ENCODE measurements around the gene ENTPD1.

ENTPD1 gene

GRCh38 chr10:95739056-95739455, 16.9 kb upstream of the ENTPD1 start:
- no peak for DNase-seq (ENCODE audit: low spot score)
- Histone ChIP-seq H4K91ac (ENCODE audit: low read depth, low read length, poor library complexity) (no peak overlapping the region), H3K18ac (ENCODE audit: low read length) (no peak overlapping the region), H3K27me3 (ENCODE audit: control insufficient read depth in 3 of 3, insufficient read depth in 3 of 3, low read depth in 1 of 3, low read length in 3 of 3) (peaks cover 0 to 3% (median 0%) of the 10 kb centered on the region in 3 experiments), H4K8ac (ENCODE audit: low read depth, low read length) (no peak overlapping the region), H3K9ac (ENCODE audit: low read depth, low read length, poor library complexity) (no peak overlapping the region), H2BK5ac (ENCODE audit: low read length) (no peak overlapping the region), H2AK5ac (ENCODE audit: low read depth, low read length) (no peak overlapping the region), H2AFZ (ENCODE audit: low read length) (no peak overlapping the region), H2BK120ac (ENCODE audit: low read depth, low read length) (no peak overlapping the region), H3K14ac (ENCODE audit: low read length) (no peak overlapping the region), H2BK15ac (ENCODE audit: low read length) (no peak overlapping the region), H3K9me3 (replicated peaks in 1 of 2; ENCODE audit: control insufficient read depth in 2 of 2, insufficient read depth in 1 of 2, low read depth in 1 of 2, low read length in 2 of 2) (no peaks in the 10 kb centered on the region), H3K4me3 (ENCODE audit: low read length in 2 of 2) (no peak overlapping the region), H3K36me3 (replicated peaks in 1 of 2; ENCODE audit: control insufficient read depth in 2 of 2, insufficient read depth in 2 of 2, low read length in 2 of 2) (no peaks in the 10 kb centered on the region), H3K79me1 (ENCODE audit: low read depth, low read length) (no peaks in the 10 kb centered on the region), H3K4ac (ENCODE audit: low read length) (no peak overlapping the region), H2BK12ac (ENCODE audit: low read length) (no peak overlapping the region), H3K27ac (replicated peaks; ENCODE audit: low read length) (no peak overlapping the region), H3K4me2 (ENCODE audit: insufficient read depth, low read length, poor library complexity, severe bottlenecking) (no peak overlapping the region), H3K23ac (ENCODE audit: low read depth, low read length, poor library complexity) (no peak overlapping the region), H3K4me1 (ENCODE audit: control insufficient read depth in 2 of 2, insufficient read depth in 1 of 2, low read depth in 1 of 2, low read length in 2 of 2) (no peaks in the 10 kb centered on the region)
- WGBS, 2 donors (ENCODE audit: extremely low coverage in 2 of 2, insufficient read length in 2 of 2, insufficient replicate concordance in 1 of 2): no CpG with 5 or more reads among the region's 3 CpGs

DNA sequence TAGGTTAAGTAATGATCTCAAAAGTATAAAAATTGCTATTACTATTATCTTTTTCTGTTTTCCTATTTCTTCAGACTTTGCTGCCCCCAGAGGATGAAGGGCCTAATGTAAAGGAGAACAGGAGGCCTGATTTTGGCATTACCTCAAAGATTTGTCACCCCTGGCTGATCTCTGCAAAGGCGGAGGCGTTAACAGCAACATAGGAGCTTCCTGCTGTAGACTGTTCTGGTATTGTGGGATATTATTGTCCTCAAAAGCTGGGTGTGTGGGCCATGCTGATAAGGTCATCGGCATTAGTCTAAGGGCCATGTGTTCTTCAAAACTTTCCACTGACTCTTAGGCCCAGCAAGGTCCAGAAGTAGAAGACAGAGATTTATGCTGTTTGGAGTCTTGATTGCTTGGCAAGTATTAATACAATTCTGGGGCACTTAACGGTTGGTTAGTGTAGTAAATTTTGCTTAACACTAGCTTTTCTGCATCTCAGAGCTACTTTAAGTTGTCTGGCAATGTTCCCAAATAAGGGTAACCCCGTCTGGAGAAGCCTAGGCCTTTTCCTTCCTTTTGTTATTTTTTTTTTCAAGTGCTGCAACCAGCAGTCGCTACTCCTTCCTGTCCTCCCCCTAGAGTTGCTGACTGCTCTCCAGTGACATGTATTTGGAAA, 14.0 kb upstream of the ENTPD1 start:
- Histone ChIP-seq H2AFZ (ENCODE audit: low read length) (peak overlapping the region; percentile 65), H3K9ac (ENCODE audit: low read depth, low read length, poor library complexity) (no peak overlapping the region), H2BK5ac (ENCODE audit: low read length) (no peak overlapping the region), H3K27ac (replicated peaks; ENCODE audit: low read length) (no peak overlapping the region), H3K14ac (ENCODE audit: low read length) (no peak overlapping the region), H3K4me3 (ENCODE audit: low read length in 2 of 2) (no peak overlapping the region), H3K4ac (ENCODE audit: low read length) (no peak overlapping the region), H3K4me1 (ENCODE audit: control insufficient read depth in 2 of 2, insufficient read depth in 1 of 2, low read depth in 1 of 2, low read length in 2 of 2) (no peaks in the 10 kb centered on the region), H3K79me1 (ENCODE audit: low read depth, low read length) (no peaks in the 10 kb centered on the region), H2BK12ac (ENCODE audit: low read length) (no peak overlapping the region), H2AK5ac (ENCODE audit: low read depth, low read length) (no peak overlapping the region), H2BK120ac (ENCODE audit: low read depth, low read length) (no peak overlapping the region), H3K9me3 (replicated peaks in 1 of 2; ENCODE audit: control insufficient read depth in 2 of 2, insufficient read depth in 1 of 2, low read depth in 1 of 2, low read length in 2 of 2) (no peaks in the 10 kb centered on the region), H3K18ac (ENCODE audit: low read length) (no peak overlapping the region), H3K4me2 (ENCODE audit: insufficient read depth, low read length, poor library complexity, severe bottlenecking) (no peak overlapping the region), H3K23ac (ENCODE audit: low read depth, low read length, poor library complexity) (no peak overlapping the region), H4K8ac (ENCODE audit: low read depth, low read length) (no peak overlapping the region), H3K27me3 (ENCODE audit: control insufficient read depth in 3 of 3, insufficient read depth in 3 of 3, low read depth in 1 of 3, low read length in 3 of 3) (no peaks in the 10 kb centered on the region), H4K91ac (ENCODE audit: low read depth, low read length, poor library complexity) (no peak overlapping the region), H3K36me3 (replicated peaks in 1 of 2; ENCODE audit: control insufficient read depth in 2 of 2, insufficient read depth in 2 of 2, low read length in 2 of 2) (no peaks in the 10 kb centered on the region), H2BK15ac (ENCODE audit: low read length) (no peak overlapping the region)
- no peak for DNase-seq (ENCODE audit: low spot score)
- no CpG with 5 or more reads among the region's 6 CpGs for WGBS, 2 donors (ENCODE audit: extremely low coverage in 2 of 2, insufficient read length in 2 of 2, insufficient replicate concordance in 1 of 2)

DNA sequence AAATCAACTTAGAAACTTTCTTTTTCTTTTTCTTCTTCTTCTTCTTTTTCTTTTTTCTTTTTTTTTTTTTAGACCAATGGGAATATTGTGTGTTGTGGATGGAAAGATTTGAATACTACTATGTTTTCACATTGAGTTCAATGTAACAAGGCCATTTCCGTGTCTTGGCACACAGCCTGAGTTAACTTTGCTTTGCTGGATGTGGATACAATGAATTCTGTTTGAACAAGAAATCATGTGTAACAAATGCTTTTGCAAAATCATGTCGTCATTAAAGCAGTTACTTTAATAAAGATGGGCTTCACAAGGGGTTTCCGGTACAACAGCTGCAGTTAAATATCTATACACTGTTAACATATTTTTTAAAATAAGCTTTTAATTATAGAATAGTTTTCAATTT, 13.5 kb upstream of the ENTPD1 start:
- no peak overlapping the region for H3K18ac ChIP-seq (ENCODE audit: low read length)
- no peak overlapping the region for H3K4me3 ChIP-seq (ENCODE audit: low read length in 2 of 2)
- H2BK5ac ChIP-seq (ENCODE audit: low read length): no peak overlapping the region
- H3K27me3 ChIP-seq (ENCODE audit: control insufficient read depth in 3 of 3, insufficient read depth in 3 of 3, low read depth in 1 of 3, low read length in 3 of 3): no peaks in the 10 kb centered on the region
- H2AK5ac ChIP-seq (ENCODE audit: low read depth, low read length): no peak overlapping the region
- H3K14ac ChIP-seq (ENCODE audit: low read length): no peak overlapping the region
- H4K91ac ChIP-seq (ENCODE audit: low read depth, low read length, poor library complexity): no peak overlapping the region
- H3K36me3 ChIP-seq (replicated peaks in 1 of 2; ENCODE audit: control insufficient read depth in 2 of 2, insufficient read depth in 2 of 2, low read length in 2 of 2): no peaks in the 10 kb centered on the region
- no peak overlapping the region for H3K4me2 ChIP-seq (ENCODE audit: insufficient read depth, low read length, poor library complexity, severe bottlenecking)
- no peak overlapping the region for H3K4ac ChIP-seq (ENCODE audit: low read length)
- no peak overlapping the region for H2BK15ac ChIP-seq (ENCODE audit: low read length)
- no peak overlapping the region for H4K8ac ChIP-seq (ENCODE audit: low read depth, low read length)
- WGBS, 2 donors (ENCODE audit: extremely low coverage in 2 of 2, insufficient read length in 2 of 2, insufficient replicate concordance in 1 of 2): no CpG with 5 or more reads among the region's 3 CpGs
- H3K9me3 ChIP-seq (replicated peaks in 1 of 2; ENCODE audit: control insufficient read depth in 2 of 2, insufficient read depth in 1 of 2, low read depth in 1 of 2, low read length in 2 of 2): no peaks in the 10 kb centered on the region
- H2AFZ ChIP-seq (ENCODE audit: low read length): peak overlapping the region; percentile 65
- H2BK120ac ChIP-seq (ENCODE audit: low read depth, low read length): no peak overlapping the region
- DNase-seq (ENCODE audit: low spot score): no peak
- no peak overlapping the region for H3K9ac ChIP-seq (ENCODE audit: low read depth, low read length, poor library complexity)
- no peak overlapping the region for H3K23ac ChIP-seq (ENCODE audit: low read depth, low read length, poor library complexity)
- no peaks in the 10 kb centered on the region for H3K79me1 ChIP-seq (ENCODE audit: low read depth, low read length)
- no peaks in the 10 kb centered on the region for H3K4me1 ChIP-seq (ENCODE audit: control insufficient read depth in 2 of 2, insufficient read depth in 1 of 2, low read depth in 1 of 2, low read length in 2 of 2)
- H2BK12ac ChIP-seq (ENCODE audit: low read length): no peak overlapping the region
- no peak overlapping the region for H3K27ac ChIP-seq (replicated peaks; ENCODE audit: low read length)

- Histone ChIP-seq H3K9ac (ENCODE audit: low read depth, low read length, poor library complexity) (no peak overlapping the region), H2AFZ (ENCODE audit: low read length) (no peak overlapping the region), H3K4me1 (ENCODE audit: control insufficient read depth in 2 of 2, insufficient read depth in 1 of 2, low read depth in 1 of 2, low read length in 2 of 2) (no peaks in the 10 kb centered on the region), H3K79me1 (ENCODE audit: low read depth, low read length) (no peaks in the 10 kb centered on the region), H2BK12ac (ENCODE audit: low read length) (no peak overlapping the region), H3K4me2 (ENCODE audit: insufficient read depth, low read length, poor library complexity, severe bottlenecking) (no peak overlapping the region), H3K4ac (ENCODE audit: low read length) (no peak overlapping the region), H4K91ac (ENCODE audit: low read depth, low read length, poor library complexity) (no peak overlapping the region), H3K14ac (ENCODE audit: low read length) (no peak overlapping the region), H3K4me3 (ENCODE audit: low read length in 2 of 2) (no peak overlapping the region), H2BK120ac (ENCODE audit: low read depth, low read length) (no peak overlapping the region), H3K27ac (replicated peaks; ENCODE audit: low read length) (no peak overlapping the region), H3K36me3 (replicated peaks in 1 of 2; ENCODE audit: control insufficient read depth in 2 of 2, insufficient read depth in 2 of 2, low read length in 2 of 2) (no peaks in the 10 kb centered on the region), H4K8ac (ENCODE audit: low read depth, low read length) (no peak overlapping the region), H2BK5ac (ENCODE audit: low read length) (no peak overlapping the region), H3K27me3 (ENCODE audit: control insufficient read depth in 3 of 3, insufficient read depth in 3 of 3, low read depth in 1 of 3, low read length in 3 of 3) (no peaks in the 10 kb centered on the region), H3K9me3 (replicated peaks in 1 of 2; ENCODE audit: control insufficient read depth in 2 of 2, insufficient read depth in 1 of 2, low read depth in 1 of 2, low read length in 2 of 2) (no peaks in the 10 kb centered on the region), H3K18ac (ENCODE audit: low read length) (no peak overlapping the region), H2BK15ac (ENCODE audit: low read length) (no peak overlapping the region), H2AK5ac (ENCODE audit: low read depth, low read length) (no peak overlapping the region), H3K23ac (ENCODE audit: low read depth, low read length, poor library complexity) (no peak overlapping the region)
- DNase-seq (ENCODE audit: low spot score): no peak
- WGBS, 2 donors (ENCODE audit: extremely low coverage in 2 of 2, insufficient read length in 2 of 2, insufficient replicate concordance in 1 of 2): no CpG with 5 or more reads among the region's 2 CpGs
Observed at GRCh38 chr10:95742962-95743535, 12.9 kb upstream of the ENTPD1 start.
